Body of pancreas (tissue), 4 donors: ENCODE data around the gene LYPD1.

Experiments
- POLR2A ChIP-seq, 3 donors: fragments of 450-650 bp; IDR thresholded peaks; one replicate each; pipeline ENCODE4 v1.6.1; 2016; ENCODE audit warnings: antibody characterized with exemption in 3 of 3, mild to moderate bottlenecking in 2 of 3
- TF ChIP-seq, protein P1 (sequence below), 7 experiments: fragments of 450-650 bp in 4 of 7; fragments of 200-600 bp in 3 of 7; sonication (generic) in 3 of 7; IDR thresholded peaks; one replicate each; pipeline ENCODE4 v1.5.1; 2016 to 2019; ENCODE audit warnings: antibody characterized with exemption in 7 of 7

DNA sequence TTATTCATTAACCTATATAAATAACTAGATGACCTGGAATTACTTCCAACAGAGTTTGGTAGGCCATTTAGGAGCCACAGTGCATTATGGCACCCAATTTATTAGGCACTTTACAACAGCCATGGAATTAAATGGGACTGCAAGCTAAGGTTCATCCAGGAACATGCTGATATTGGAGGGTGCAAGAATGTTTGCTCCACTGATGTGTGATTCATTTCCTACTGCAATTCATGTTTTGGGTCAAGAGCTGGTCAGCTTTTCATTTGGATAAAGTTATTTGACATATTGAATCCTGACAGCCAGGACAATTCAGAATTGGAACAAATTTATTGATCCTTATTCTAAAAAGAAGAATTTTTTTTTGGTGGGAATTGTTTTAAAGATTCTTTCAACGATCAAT lies 11.8 kb upstream of the LYPD1 start:
- TF ChIP-seq, protein P1, sequence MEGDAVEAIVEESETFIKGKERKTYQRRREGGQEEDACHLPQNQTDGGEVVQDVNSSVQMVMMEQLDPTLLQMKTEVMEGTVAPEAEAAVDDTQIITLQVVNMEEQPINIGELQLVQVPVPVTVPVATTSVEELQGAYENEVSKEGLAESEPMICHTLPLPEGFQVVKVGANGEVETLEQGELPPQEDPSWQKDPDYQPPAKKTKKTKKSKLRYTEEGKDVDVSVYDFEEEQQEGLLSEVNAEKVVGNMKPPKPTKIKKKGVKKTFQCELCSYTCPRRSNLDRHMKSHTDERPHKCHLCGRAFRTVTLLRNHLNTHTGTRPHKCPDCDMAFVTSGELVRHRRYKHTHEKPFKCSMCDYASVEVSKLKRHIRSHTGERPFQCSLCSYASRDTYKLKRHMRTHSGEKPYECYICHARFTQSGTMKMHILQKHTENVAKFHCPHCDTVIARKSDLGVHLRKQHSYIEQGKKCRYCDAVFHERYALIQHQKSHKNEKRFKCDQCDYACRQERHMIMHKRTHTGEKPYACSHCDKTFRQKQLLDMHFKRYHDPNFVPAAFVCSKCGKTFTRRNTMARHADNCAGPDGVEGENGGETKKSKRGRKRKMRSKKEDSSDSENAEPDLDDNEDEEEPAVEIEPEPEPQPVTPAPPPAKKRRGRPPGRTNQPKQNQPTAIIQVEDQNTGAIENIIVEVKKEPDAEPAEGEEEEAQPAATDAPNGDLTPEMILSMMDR (IDR thresholded peaks at IDR 0.05): no peak
- TF ChIP-seq POLR2A (IDR thresholded peaks at IDR 0.05): no peak
